ENCODE results near the gene REPS1. TPM values are rescaled to one million over a fixed set of nuclear protein-coding genes. Genes with fewer than 3 reads are reported as not detected.

REPS1 gene
- total and polyA plus RNA-seq, 4 donors, result 13.5 to 68.2 (median 25.9) TPM

DNA sequence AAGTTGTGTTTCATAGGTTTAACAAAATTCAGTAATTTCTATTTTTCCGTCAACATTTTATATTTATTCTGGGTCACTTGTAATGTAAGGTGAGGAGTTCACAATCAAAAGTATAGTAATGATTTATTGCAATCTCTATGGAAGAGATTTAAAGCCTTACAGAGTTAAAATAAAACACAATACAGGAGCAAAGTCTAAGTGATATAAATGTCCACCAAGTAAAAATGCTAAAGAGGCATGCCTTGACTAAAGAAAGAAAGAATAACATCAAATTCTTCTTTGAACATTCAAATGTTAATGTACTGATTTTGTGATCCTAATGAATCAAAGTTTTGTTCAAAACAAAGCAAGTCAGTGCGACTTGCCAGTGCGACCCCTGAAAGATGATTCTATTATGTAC, 61.5 kb downstream of the REPS1 start:
- no peak for TF ChIP-seq CTCF (IDR thresholded peaks at IDR 0.05; ENCODE audit: control extremely low read depth, extremely low read depth)
- Histone ChIP-seq H3K4me3 (no peak overlapping the region), H3K4me1 (ENCODE audit: control insufficient read depth in 5 of 5, insufficient read depth in 5 of 5, low read length in 5 of 5) (no peaks in the 10 kb centered on the region), H3K27ac (ENCODE audit: low read depth in 1 of 2, low read length in 1 of 2) (no peak overlapping the region), H3K27me3 (ENCODE audit: control insufficient read depth in 3 of 3, insufficient read depth in 3 of 3, low read length in 2 of 3) (no peaks in the 10 kb centered on the region), H3K36me3 (ENCODE audit: control insufficient read depth in 4 of 4, insufficient read depth in 4 of 4, low read length in 4 of 4) (peaks cover 0 to 6% (median under 1%) of the 10 kb centered on the region in 4 donors), H3K9ac (ENCODE audit: insufficient read depth in 1 of 2, low read length in 2 of 2) (no peak overlapping the region), H3K9me3 (ENCODE audit: control insufficient read depth in 4 of 4, insufficient read depth in 3 of 4, low read length in 3 of 4) (no peaks in the 10 kb centered on the region)
- ATAC-seq (ENCODE audit: insufficient read depth, low FRiP score) (no peak), DNase-seq (no peak)
- 97 to 98% methylated on average over 3 of the region's 3 CpGs for WGBS, 2 donors

GRCh38 chr6:138925806-138926205, 62.2 kb downstream of the REPS1 start:
- no peak for DNase-seq
- Histone ChIP-seq H3K4me3 (no peak overlapping the region), H3K27me3 (ENCODE audit: control insufficient read depth in 3 of 3, insufficient read depth in 3 of 3, low read length in 2 of 3) (no peaks in the 10 kb centered on the region), H3K27ac (ENCODE audit: low read depth in 1 of 2, low read length in 1 of 2) (no peak overlapping the region), H3K36me3 (ENCODE audit: control insufficient read depth in 4 of 4, insufficient read depth in 4 of 4, low read length in 4 of 4) (peaks cover 0 to 6% (median under 1%) of the 10 kb centered on the region in 4 donors), H3K9me3 (ENCODE audit: control insufficient read depth in 4 of 4, insufficient read depth in 3 of 4, low read length in 3 of 4) (no peaks in the 10 kb centered on the region), H3K9ac (ENCODE audit: insufficient read depth in 1 of 2, low read length in 2 of 2) (no peak overlapping the region), H3K4me1 (ENCODE audit: control insufficient read depth in 5 of 5, insufficient read depth in 5 of 5, low read length in 5 of 5) (no peaks in the 10 kb centered on the region)
- 92 to 96% methylated on average over 2 of the region's 2 CpGs for WGBS, 2 donors
- TF ChIP-seq CTCF (IDR thresholded peaks at IDR 0.05; ENCODE audit: control extremely low read depth, extremely low read depth), result no peak
- no peak for ATAC-seq (ENCODE audit: insufficient read depth, low FRiP score)

DNA sequence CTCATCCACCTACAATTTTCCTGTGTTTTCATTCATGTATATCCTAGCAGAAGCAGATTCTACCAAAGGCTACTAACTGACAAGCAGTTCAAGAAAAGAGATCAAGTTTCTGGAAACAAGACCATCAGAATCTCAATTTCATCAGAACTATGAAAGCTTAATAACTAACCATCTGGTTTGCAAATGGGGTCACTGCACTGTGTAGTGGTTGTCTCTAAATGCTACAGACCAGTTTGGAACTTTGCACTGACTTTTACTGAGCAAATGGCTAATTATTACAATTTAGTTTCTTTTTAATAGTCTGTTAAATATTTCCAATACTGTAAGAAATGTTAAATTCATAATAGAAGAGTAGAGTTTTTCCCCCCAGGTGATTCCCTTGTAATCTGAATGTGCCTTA, 64.5 kb downstream of the REPS1 start:
- no peak overlapping the region for H3K9ac ChIP-seq (ENCODE audit: insufficient read depth in 1 of 2, low read length in 2 of 2)
- H3K9me3 ChIP-seq (ENCODE audit: control insufficient read depth in 4 of 4, insufficient read depth in 3 of 4, low read length in 3 of 4), result no peaks in the 10 kb centered on the region
- ATAC-seq (ENCODE audit: insufficient read depth, low FRiP score) (no peak), DNase-seq (no peak)
- H3K4me1 ChIP-seq (ENCODE audit: control insufficient read depth in 5 of 5, insufficient read depth in 5 of 5, low read length in 5 of 5), result no peaks in the 10 kb centered on the region
- H3K36me3 ChIP-seq (ENCODE audit: control insufficient read depth in 4 of 4, insufficient read depth in 4 of 4, low read length in 4 of 4), result peaks cover 1 to 13% (median 6%) of the 10 kb centered on the region in 4 donors
- no peak overlapping the region for H3K27ac ChIP-seq (ENCODE audit: low read depth in 1 of 2, low read length in 1 of 2)
- no peak overlapping the region for H3K4me3 ChIP-seq
- H3K27me3 ChIP-seq (ENCODE audit: control insufficient read depth in 3 of 3, insufficient read depth in 3 of 3, low read length in 2 of 3), result no peaks in the 10 kb centered on the region
- TF ChIP-seq CTCF (IDR thresholded peaks at IDR 0.05; ENCODE audit: control extremely low read depth, extremely low read depth), result no peak

DNA sequence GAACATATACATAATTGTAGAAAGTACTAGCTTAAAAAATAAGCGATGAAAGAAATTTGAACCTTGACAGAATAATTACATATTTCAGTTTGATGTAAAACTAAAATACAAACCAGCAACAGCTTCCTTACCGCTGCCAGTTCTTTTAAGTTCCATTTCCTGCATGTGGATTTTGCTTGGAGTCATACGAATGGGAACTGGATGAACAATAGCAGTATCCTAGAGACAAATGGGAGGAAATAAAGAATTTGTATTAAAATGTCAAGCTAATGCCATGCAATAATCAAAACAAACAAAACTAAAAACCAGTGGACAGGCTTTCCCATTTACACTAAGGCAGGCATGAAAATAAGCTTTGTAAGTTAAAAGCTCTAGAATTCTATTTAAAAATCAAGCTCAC, 67.1 kb downstream of the REPS1 start:
- Histone ChIP-seq H3K27me3 (ENCODE audit: control insufficient read depth in 3 of 3, insufficient read depth in 3 of 3, low read length in 2 of 3) (no peaks in the 10 kb centered on the region), H3K9ac (ENCODE audit: insufficient read depth in 1 of 2, low read length in 2 of 2) (no peak overlapping the region), H3K4me3 (no peak overlapping the region), H3K4me1 (ENCODE audit: control insufficient read depth in 5 of 5, insufficient read depth in 5 of 5, low read length in 5 of 5) (peaks cover 0 to 12% (median 0%) of the 10 kb centered on the region in 5 donors), H3K9me3 (ENCODE audit: control insufficient read depth in 4 of 4, insufficient read depth in 3 of 4, low read length in 3 of 4) (no peaks in the 10 kb centered on the region), H3K36me3 (ENCODE audit: control insufficient read depth in 4 of 4, insufficient read depth in 4 of 4, low read length in 4 of 4) (peaks cover 5 to 14% (median 8%) of the 10 kb centered on the region in 4 donors), H3K27ac (ENCODE audit: low read depth in 1 of 2, low read length in 1 of 2) (no peak overlapping the region)
- 77 to 85% methylated on average over 3 of the region's 3 CpGs for WGBS, 2 donors
- TF ChIP-seq CTCF (IDR thresholded peaks at IDR 0.05; ENCODE audit: control extremely low read depth, extremely low read depth), result no peak
- DNase-seq (peak in 2 of 3 donors; percentile 8 to 9), ATAC-seq (ENCODE audit: insufficient read depth, low FRiP score) (no peak)
